ENCODE data around the gene PRDM15.

PRDM15 gene

DNA sequence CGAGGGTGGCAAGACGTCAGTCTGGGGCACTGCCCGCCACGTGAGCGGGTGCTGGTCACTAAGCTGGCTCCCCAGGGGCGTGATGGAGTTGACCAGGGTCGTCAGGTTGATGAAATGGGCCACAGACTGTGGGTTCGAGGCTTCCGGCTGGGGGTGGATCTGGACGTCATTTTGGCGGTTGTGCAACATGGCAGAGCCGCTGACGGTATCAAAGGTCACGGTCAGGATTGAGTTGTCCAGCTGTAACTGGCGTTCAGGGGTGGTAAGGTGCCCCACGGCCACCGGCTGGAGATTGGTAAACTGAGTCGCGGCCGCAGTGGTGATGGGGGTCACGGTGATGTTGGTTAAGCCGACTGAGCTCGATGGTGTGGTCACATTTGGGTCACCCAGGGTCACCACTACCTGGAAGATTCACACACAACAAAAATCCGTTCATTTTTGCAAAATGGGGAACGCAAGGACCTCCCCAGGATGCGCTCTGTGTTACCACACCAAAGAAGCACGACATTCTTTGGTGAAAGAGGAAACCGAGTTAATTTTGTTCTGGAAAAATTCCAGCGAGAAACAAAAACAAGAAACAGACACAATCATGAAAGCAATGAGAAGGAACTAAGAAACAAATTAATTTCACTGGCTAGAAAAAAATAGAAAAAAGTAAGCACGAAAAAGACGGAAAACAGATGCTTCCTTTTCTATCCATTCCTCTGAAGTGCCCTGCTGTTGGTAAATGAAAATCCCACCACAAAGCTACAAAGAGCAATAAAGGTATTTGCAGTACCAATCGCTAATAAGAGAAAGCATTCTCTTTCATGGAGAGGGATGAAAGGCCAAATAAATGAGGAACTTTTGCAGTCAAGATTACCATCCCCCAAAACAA is 77.6 kb downstream of the PRDM15 start:
- TF ChIP-seq, protein P1, sequence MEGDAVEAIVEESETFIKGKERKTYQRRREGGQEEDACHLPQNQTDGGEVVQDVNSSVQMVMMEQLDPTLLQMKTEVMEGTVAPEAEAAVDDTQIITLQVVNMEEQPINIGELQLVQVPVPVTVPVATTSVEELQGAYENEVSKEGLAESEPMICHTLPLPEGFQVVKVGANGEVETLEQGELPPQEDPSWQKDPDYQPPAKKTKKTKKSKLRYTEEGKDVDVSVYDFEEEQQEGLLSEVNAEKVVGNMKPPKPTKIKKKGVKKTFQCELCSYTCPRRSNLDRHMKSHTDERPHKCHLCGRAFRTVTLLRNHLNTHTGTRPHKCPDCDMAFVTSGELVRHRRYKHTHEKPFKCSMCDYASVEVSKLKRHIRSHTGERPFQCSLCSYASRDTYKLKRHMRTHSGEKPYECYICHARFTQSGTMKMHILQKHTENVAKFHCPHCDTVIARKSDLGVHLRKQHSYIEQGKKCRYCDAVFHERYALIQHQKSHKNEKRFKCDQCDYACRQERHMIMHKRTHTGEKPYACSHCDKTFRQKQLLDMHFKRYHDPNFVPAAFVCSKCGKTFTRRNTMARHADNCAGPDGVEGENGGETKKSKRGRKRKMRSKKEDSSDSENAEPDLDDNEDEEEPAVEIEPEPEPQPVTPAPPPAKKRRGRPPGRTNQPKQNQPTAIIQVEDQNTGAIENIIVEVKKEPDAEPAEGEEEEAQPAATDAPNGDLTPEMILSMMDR (IDR thresholded peaks at IDR 0.05; ENCODE audit: low read depth, low read length) = no peak
- Histone ChIP-seq H3K27ac (no peak overlapping the region), H3K27me3 (ENCODE audit: insufficient read depth, low read depth, severe bottlenecking) (no peaks in the 10 kb centered on the region), H3K36me3 (peaks cover 55% of the 10 kb centered on the region), H3K4me3 (ENCODE audit: low read depth, low read length) (no peak overlapping the region), H3K9me3 (ENCODE audit: severe bottlenecking) (no peaks in the 10 kb centered on the region)
- DNase-seq = no peak

DNA sequence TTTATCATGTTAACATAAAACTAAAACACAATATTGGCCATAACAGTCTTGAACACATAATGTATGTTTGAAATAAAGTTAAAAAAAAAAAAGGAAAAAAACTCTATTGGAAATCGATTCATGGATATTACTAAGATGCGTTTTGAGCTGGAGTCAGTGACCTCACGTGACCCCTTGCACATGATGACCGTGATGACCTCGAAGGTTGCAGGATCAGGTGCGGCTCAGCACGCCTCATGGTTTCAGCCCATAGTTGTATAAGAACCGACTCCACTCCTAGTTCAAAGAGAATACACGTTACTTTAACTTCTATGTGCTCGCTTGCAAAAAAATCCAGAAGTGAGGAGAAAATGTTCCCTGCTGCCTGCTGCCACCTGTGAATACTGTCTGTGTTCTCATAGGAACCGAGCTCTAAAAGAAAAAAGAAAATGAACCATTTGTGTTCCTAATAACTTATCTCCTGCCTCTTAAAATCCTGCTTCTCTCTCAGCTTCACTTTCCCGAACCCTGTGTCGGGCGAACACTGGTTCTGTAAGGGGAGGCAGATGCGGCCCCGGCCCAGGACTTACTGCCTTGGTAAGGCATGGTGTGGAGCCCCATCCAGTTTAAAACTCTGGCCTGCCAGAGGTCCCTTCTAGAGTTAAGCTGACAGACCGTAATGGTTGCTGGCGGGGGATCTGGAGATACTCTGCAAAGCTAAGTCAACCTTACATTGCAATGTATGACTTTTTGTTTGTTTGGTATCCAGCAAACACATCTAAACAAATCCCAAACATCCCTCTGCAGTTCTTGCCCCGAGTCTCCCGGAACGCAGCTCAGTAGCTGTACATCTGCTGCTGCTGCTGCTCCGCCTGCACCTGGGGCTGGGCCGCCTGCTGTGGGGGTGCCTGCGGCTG is 78.5 kb downstream of the PRDM15 start:
- DNase-seq = no peak
- Histone ChIP-seq H3K36me3 (peaks cover 55% of the 10 kb centered on the region), H3K27ac (no peak overlapping the region), H3K27me3 (ENCODE audit: insufficient read depth, low read depth, severe bottlenecking) (no peaks in the 10 kb centered on the region), H3K9me3 (ENCODE audit: severe bottlenecking) (no peaks in the 10 kb centered on the region), H3K4me3 (ENCODE audit: low read depth, low read length) (no peak overlapping the region)
- TF ChIP-seq, protein P1 (IDR thresholded peaks at IDR 0.05; ENCODE audit: low read depth, low read length) = no peak

DNA sequence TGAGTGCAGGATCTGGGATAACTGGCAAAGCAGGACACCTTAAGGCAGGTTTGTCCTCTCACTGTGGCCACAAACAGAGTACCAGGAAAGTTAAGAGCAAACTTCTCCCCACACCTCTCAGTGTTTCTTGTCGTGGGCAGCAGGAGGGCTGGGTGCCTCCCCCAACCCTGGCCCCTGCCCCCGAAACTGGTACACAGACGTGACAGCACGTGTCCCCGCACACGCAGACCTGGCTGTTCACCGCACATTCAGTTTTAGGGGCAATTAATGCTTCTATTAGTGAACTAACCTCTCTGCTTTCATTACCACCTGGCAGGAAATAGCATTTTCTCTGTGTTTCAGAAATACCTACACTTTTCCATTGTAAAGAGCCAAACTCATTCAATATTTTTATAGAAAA is 79.4 kb downstream of the PRDM15 start:
- Histone ChIP-seq H3K9me3 (ENCODE audit: severe bottlenecking) (no peaks in the 10 kb centered on the region), H3K27ac (no peak overlapping the region), H3K27me3 (ENCODE audit: insufficient read depth, low read depth, severe bottlenecking) (no peaks in the 10 kb centered on the region), H3K36me3 (peaks cover 51% of the 10 kb centered on the region), H3K4me3 (ENCODE audit: low read depth, low read length) (no peak overlapping the region)
- TF ChIP-seq, protein P1 (IDR thresholded peaks at IDR 0.05; ENCODE audit: low read depth, low read length) = no peak
- no peak for DNase-seq

DNA sequence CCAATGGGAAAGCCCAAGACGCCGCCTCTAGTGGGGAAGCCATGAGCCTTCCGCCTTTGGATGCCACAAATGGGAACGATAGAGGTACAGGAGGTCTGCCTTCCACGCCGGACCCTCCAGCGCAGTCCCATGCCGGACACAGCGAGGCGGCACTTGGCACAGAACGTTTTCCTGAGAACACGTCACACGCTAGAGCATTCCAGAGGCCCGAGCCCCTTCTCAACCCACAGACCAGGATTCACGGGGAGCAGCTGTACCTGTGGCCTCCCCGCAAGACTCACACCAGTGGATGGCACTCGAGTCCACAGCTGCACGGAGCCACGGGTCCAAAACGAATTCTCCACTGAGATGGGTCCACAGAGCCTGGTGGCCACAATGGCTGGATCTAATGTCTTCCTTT is 80.8 kb downstream of the PRDM15 start:
- no peak for DNase-seq
- Histone ChIP-seq H3K27ac (no peak overlapping the region), H3K36me3 (peaks cover 46% of the 10 kb centered on the region), H3K9me3 (ENCODE audit: severe bottlenecking) (no peaks in the 10 kb centered on the region), H3K4me3 (ENCODE audit: low read depth, low read length) (no peak overlapping the region), H3K27me3 (ENCODE audit: insufficient read depth, low read depth, severe bottlenecking) (no peaks in the 10 kb centered on the region)
- TF ChIP-seq, protein P1 (IDR thresholded peaks at IDR 0.05; ENCODE audit: low read depth, low read length) = no peak

DNA sequence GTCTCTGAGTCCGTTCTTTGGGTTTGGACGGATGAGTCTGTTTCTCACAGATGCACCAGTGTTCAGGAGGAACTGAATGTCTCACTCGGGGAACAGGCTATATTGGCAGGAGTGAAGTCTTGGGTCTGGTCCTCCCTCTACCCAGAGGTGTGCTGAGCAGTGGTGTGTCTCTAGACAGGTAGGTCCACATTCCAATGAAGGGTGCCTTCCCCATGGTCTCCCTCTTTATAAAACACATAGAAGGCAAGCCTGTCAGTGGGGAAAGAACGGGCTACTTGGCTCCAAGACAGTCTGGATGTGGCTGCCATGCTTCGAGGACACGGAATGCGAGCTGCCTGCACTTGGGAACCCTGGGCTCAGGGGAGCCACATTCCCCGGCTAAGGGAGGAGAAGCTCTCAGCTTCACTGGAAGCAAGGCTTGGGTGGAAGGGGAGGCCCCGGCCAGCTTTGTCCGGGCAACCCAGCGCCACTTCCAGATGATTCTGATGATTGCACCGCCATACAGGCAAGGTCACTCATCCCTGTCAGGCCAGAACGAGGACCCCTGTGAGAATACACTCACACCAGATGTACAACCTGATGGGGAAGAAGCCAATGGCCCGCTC is 82.6 kb downstream of the PRDM15 start:
- Histone ChIP-seq H3K4me3 (ENCODE audit: low read depth, low read length) (no peak overlapping the region), H3K9me3 (ENCODE audit: severe bottlenecking) (peaks cover 10% of the 10 kb centered on the region), H3K27ac (no peak overlapping the region), H3K36me3 (peaks cover 32% of the 10 kb centered on the region), H3K27me3 (ENCODE audit: insufficient read depth, low read depth, severe bottlenecking) (no peaks in the 10 kb centered on the region)
- DNase-seq = no peak
- TF ChIP-seq, protein P1 (IDR thresholded peaks at IDR 0.05; ENCODE audit: low read depth, low read length) = no peak
